Endothelial cell (in vitro differentiated cells): ENCODE measurements around the gene CGB1. TPM values are rescaled to one million over a fixed set of nuclear protein-coding genes. Genes with fewer than 3 reads are reported as not detected.
"Not testable (repeated sequence)": the region's sequence is repeated elsewhere in the genome, so short reads cannot be mapped to it uniquely, and the experiment has no call there.

ENCODE experiments used
- DNase-seq: peaks from one replicate; pipeline ENCODE4 v3.0.0; 2021; ENCODE audit warnings: low spot score
- H3K27ac Mint-ChIP-seq: one replicate; pipeline ENCODE4 v1.8.0; 2021; ENCODE audit warnings: mixed read lengths, inconsistent platforms; ENCODE audit not compliant: unreplicated experiment
- H3K27me3 Mint-ChIP-seq: one replicate; pipeline ENCODE4 v1.8.0; 2021; ENCODE audit warnings: mild to moderate bottlenecking, moderate library complexity, mixed read lengths, inconsistent platforms; ENCODE audit not compliant: unreplicated experiment
- H3K36me3 Mint-ChIP-seq: one replicate; pipeline ENCODE4 v1.8.0; 2021; ENCODE audit warnings: mild to moderate bottlenecking, low read depth, mixed read lengths, inconsistent platforms; ENCODE audit not compliant: unreplicated experiment
- H3K4me1 Mint-ChIP-seq: one replicate; pipeline ENCODE4 v1.8.0; 2021; ENCODE audit warnings: mild to moderate bottlenecking, mixed read lengths, inconsistent platforms; ENCODE audit not compliant: unreplicated experiment
- H3K4me3 Mint-ChIP-seq: one replicate; pipeline ENCODE4 v1.8.0; 2021; ENCODE audit warnings: mild to moderate bottlenecking, mixed read lengths, inconsistent platforms; ENCODE audit not compliant: unreplicated experiment
- H3K9me3 Mint-ChIP-seq: one replicate; pipeline ENCODE4 v1.8.0; 2021; ENCODE audit warnings: mixed read lengths, inconsistent platforms; ENCODE audit not compliant: unreplicated experiment
- CTCF ChIP-seq: fragments of 200-600 bp; sonication (generic); IDR thresholded peaks from one replicate; pipeline ENCODE4 v1.5.0; 2021; ENCODE audit warnings: antibody characterized with exemption; ENCODE audit not compliant: unreplicated experiment
- total RNA-seq: library from RNA; stranded (reverse); fragmentation: NEBNext Ultra II Directional; extraction: Animal tissue kit (Norgen Biotek cat#: 25700); gene quantifications from one replicate; pipeline ENCODE4 v1.2.1, GENCODE V29; 2021; ENCODE audit not compliant: unreplicated experiment

The CGB1 gene
- total RNA-seq, 1 donor from 2014 or later = not detected

GRCh38 chr19:49084206-49085019 lies 47.7 kb upstream of the CGB1 start:
- no peak for TF ChIP-seq CTCF
- DNase-seq = no peak
- peak overlapping the region; percentile 100 for H3K4me3 Mint-ChIP-seq
- H3K27ac Mint-ChIP-seq = peak overlapping the region; percentile 95
- H3K27me3 Mint-ChIP-seq = peaks cover 9% of the 10 kb centered on the region
- H3K4me1 Mint-ChIP-seq = peaks cover 20% of the 10 kb centered on the region
- peaks cover 24% of the 10 kb centered on the region for H3K36me3 Mint-ChIP-seq
- no peaks in the 10 kb centered on the region for H3K9me3 Mint-ChIP-seq

- Mint-ChIP-seq H3K9me3 (no peaks in the 10 kb centered on the region), H3K36me3 (peaks cover 8% of the 10 kb centered on the region), H3K4me3 (no peak overlapping the region), H3K4me1 (peaks cover 10% of the 10 kb centered on the region), H3K27ac (no peak overlapping the region), H3K27me3 (peaks cover 11% of the 10 kb centered on the region)
- no peak for TF ChIP-seq CTCF
- DNase-seq = no peak
Observed at GRCh38 chr19:49081273-49081672, 44.6 kb upstream of the CGB1 start.

- no peaks in the 10 kb centered on the region for H3K9me3 Mint-ChIP-seq
- peak overlapping the region; percentile 76 for H3K27ac Mint-ChIP-seq
- TF ChIP-seq CTCF = no peak
Observed at GRCh38 chr19:49080392-49080791, 43.7 kb upstream of the CGB1 start.

GRCh38 chr19:49074869-49075268 lies 38.2 kb upstream of the CGB1 start:
- Mint-ChIP-seq H3K36me3 (peaks cover 14% of the 10 kb centered on the region), H3K27me3 (peaks cover 16% of the 10 kb centered on the region)
- peak; percentile 58 for DNase-seq
- not testable (repeated sequence) for H3K27ac Mint-ChIP-seq, H3K4me3 Mint-ChIP-seq, H3K4me1 Mint-ChIP-seq, H3K9me3 Mint-ChIP-seq
- TF ChIP-seq CTCF = peak; percentile 36

More at GRCh38 chr19:49080392-49080791, 43.7 kb upstream of the CGB1 start:
- Mint-ChIP-seq H3K4me1 (peaks cover 5% of the 10 kb centered on the region), H3K27me3 (peaks cover 8% of the 10 kb centered on the region), H3K4me3 (no peak overlapping the region), H3K36me3 (peaks cover 3% of the 10 kb centered on the region)
- DNase-seq = no peak

GRCh38 chr19:49073514-49074378 lies 37.1 kb upstream of the CGB1 start:
- H3K27me3 Mint-ChIP-seq = peaks cover 20% of the 10 kb centered on the region
- no peaks in the 10 kb centered on the region for H3K9me3 Mint-ChIP-seq
- H3K4me3 Mint-ChIP-seq = peak overlapping the region; percentile 0
- H3K36me3 Mint-ChIP-seq = peaks cover 22% of the 10 kb centered on the region
- no peak for TF ChIP-seq CTCF
- peaks cover 3% of the 10 kb centered on the region for H3K4me1 Mint-ChIP-seq
- no peak for DNase-seq
- no peak overlapping the region for H3K27ac Mint-ChIP-seq
